Ishikawa (cell line): Measurements from ENCODE around the gene DLX5.

Experiments
- CEBPB ChIP-seq: IDR thresholded peaks from 2 replicates; pipeline ENCODE4 v1.6.1; 2012
- CREB1 ChIP-seq: IDR thresholded peaks from 2 replicates; pipeline ENCODE4 v1.6.1; 2012; ENCODE audit warnings: low read depth
- EGR1 ChIP-seq: IDR thresholded peaks from 2 replicates; pipeline ENCODE4 v1.6.1; 2012
- EP300 ChIP-seq: IDR thresholded peaks from 2 replicates; pipeline ENCODE4 v1.6.1; 2012; ENCODE audit warnings: borderline replicate concordance
- FOXM1 ChIP-seq: IDR thresholded peaks from 2 replicates; pipeline ENCODE4 v1.6.1; 2012; ENCODE audit warnings: low read depth, borderline replicate concordance
- NFIC ChIP-seq: IDR thresholded peaks from 2 replicates; pipeline ENCODE4 v1.6.1; 2012
- RAD21 ChIP-seq: IDR thresholded peaks from 2 replicates; pipeline ENCODE4 v1.6.1; 2012; ENCODE audit warnings: low read depth
- TAF1 ChIP-seq: IDR thresholded peaks from 2 replicates; pipeline ENCODE4 v1.6.1; 2012; ENCODE audit warnings: low read depth, mild to moderate bottlenecking
- TCF12 ChIP-seq: IDR thresholded peaks from 2 replicates; pipeline ENCODE4 v1.6.1; 2012; ENCODE audit warnings: low read depth
- TEAD4 ChIP-seq: IDR thresholded peaks from 2 replicates; pipeline ENCODE4 v1.6.1; 2012
- USF1 ChIP-seq: IDR thresholded peaks from 2 replicates; pipeline ENCODE4 v1.6.1; 2012
- YY1 ChIP-seq: IDR thresholded peaks from 2 replicates; pipeline ENCODE4 v1.6.1; 2012; ENCODE audit warnings: low read depth
- ZBTB7A ChIP-seq: IDR thresholded peaks from 2 replicates; pipeline ENCODE4 v1.6.1; 2012; ENCODE audit warnings: low read depth
- TF ChIP-seq, protein P1 (sequence below): IDR thresholded peaks from 2 replicates; pipeline ENCODE4 v1.6.1; 2012
- TF ChIP-seq, protein P2 (sequence below): IDR thresholded peaks from 2 replicates; pipeline ENCODE4 v1.6.1; 2012; ENCODE audit warnings: low read depth, mild to moderate bottlenecking

DLX5 gene

DNA sequence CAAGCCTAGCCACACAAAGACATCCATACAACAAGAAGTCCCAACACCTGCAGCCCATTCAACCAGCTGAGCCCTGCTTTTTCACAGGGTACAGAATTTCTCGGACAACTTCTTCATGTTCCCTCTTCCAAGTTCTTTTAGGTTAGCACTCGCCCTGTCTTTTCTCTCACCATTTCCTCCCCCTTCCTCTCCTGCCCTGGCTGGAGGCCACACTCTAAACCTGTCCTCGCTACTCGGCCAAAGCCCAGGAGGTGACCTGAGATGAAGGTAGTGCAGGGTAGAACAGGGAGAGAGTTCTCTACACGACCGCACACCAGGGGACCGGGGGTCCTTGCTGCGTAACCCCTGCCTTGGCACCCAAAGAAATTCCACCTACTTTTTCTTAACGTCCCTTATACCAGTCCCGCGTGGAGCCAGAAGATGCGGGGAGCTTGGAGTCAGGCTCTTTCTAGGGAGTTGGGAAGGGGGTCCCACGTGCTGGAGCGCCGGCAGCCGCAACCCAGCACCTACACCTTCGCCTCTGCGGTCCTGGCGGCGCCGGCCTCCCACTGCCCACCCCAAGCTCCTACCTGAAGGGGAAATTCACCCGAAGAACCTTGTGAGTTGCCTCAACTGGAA, 35.3 kb downstream of the DLX5 start:
- TF ChIP-seq CEBPB (no peak), YY1 (no peak), ZBTB7A (no peak), NFIC (no peak), EP300 (no peak), TEAD4 (no peak), TAF1 (no peak), FOXM1 (no peak), RAD21 (no peak), USF1 (no peak), TCF12 (no peak), CREB1 (no peak), EGR1 (no peak)
- TF ChIP-seq, protein P1, sequence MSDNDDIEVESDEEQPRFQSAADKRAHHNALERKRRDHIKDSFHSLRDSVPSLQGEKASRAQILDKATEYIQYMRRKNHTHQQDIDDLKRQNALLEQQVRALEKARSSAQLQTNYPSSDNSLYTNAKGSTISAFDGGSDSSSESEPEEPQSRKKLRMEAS: no peak
- TF ChIP-seq, protein P2, sequence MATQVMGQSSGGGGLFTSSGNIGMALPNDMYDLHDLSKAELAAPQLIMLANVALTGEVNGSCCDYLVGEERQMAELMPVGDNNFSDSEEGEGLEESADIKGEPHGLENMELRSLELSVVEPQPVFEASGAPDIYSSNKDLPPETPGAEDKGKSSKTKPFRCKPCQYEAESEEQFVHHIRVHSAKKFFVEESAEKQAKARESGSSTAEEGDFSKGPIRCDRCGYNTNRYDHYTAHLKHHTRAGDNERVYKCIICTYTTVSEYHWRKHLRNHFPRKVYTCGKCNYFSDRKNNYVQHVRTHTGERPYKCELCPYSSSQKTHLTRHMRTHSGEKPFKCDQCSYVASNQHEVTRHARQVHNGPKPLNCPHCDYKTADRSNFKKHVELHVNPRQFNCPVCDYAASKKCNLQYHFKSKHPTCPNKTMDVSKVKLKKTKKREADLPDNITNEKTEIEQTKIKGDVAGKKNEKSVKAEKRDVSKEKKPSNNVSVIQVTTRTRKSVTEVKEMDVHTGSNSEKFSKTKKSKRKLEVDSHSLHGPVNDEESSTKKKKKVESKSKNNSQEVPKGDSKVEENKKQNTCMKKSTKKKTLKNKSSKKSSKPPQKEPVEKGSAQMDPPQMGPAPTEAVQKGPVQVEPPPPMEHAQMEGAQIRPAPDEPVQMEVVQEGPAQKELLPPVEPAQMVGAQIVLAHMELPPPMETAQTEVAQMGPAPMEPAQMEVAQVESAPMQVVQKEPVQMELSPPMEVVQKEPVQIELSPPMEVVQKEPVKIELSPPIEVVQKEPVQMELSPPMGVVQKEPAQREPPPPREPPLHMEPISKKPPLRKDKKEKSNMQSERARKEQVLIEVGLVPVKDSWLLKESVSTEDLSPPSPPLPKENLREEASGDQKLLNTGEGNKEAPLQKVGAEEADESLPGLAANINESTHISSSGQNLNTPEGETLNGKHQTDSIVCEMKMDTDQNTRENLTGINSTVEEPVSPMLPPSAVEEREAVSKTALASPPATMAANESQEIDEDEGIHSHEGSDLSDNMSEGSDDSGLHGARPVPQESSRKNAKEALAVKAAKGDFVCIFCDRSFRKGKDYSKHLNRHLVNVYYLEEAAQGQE: no peak

DNA sequence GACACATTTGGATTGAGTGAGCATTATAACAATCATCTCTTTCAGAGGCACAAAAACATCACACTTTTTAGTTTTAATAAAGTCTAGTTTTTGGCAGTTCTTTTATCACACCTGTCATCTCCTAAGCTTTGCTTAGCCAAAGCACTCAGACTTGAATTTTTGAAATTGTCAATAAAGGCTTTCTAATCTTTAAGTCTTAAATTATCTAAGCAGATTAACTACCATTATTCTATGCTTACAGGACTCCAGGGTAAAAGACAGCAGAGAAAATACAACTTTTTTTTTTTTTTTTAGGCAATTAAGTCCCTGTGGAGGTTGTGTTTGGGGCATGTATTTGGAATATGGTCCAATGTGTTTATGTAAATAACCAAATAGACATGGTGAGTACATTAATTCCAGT, 36.9 kb downstream of the DLX5 start:
- no peak for TF ChIP-seq YY1
- TF ChIP-seq ZBTB7A: no peak
- TF ChIP-seq EP300: no peak
- no peak for TF ChIP-seq FOXM1
- TF ChIP-seq, protein P1: no peak
- no peak for TF ChIP-seq USF1
- TF ChIP-seq TEAD4: no peak

DNA sequence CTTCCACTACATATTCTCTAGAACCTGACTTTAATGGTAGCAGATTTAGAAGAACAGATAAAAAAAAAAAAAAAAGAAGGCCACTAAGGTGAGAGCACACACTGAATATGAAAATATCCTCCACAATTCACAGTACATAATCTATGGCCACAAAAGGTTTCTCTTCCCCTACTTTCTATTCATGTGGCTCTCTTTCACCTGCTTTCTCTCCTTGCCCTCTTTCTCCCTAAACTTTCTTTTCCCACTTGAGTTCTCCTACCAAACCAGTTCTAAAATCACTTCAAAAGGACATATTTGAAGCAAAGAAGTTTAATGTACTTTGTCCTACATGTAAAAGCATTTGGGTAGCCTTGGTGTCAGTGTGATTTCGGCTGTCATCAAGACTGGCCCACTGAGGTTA, 37.7 kb downstream of the DLX5 start:
- TF ChIP-seq TAF1 (no peak), RAD21 (no peak), FOXM1 (no peak)

DNA sequence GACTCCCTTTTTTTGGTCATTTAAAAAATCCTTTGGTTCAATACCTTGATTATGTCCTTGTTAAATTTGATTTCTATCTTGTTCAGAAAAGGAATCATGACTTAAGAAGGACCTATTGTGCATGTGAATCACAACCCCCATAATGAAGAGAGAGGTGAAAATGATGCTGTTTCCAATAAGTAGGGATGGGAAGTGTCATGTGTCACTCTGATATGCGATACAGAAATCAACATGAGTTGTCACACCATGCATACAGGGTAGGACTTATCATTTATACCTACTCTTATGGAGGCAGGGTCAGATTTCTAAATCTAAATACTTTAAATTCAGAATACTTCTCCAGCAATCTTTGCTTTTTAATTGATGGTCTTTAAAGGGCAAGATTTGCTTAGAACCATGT, 38.6 kb downstream of the DLX5 start:
- TF ChIP-seq CREB1 (no peak), TEAD4 (no peak), USF1 (no peak), YY1 (no peak), TAF1 (no peak), EGR1 (no peak)
- TF ChIP-seq, protein P2: no peak
- TF ChIP-seq, protein P1: no peak

DNA sequence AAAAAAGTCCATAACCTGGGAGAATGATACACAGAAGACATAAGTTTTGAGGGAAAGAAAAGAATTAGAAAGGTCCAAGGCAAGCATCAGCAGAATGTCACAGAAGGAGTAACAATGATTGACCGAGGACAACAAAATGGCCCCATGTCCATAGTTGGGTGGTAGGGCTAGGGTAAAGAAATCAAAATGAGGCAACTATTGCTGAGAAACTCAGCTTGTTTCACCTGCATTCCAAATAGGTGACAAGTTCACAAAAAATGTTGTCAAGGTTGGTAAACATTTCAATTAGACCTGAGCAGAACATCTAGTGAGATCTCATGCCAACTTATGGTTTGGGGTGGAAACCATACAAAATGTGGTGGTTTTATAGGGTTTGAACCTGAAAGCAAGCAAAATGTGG, 42.0 kb downstream of the DLX5 start:
- TF ChIP-seq FOXM1: no peak
- TF ChIP-seq, protein P1: no peak
- no peak for TF ChIP-seq EGR1
- TF ChIP-seq EP300: no peak

- TF ChIP-seq CREB1 (no peak), YY1 (no peak), FOXM1 (no peak), RAD21 (no peak), TEAD4 (no peak), EP300 (no peak), ZBTB7A (no peak), NFIC (no peak), TCF12 (no peak), EGR1 (no peak), CEBPB (no peak), USF1 (no peak), TAF1 (no peak)
- TF ChIP-seq, protein P2: no peak
- TF ChIP-seq, protein P1: no peak
Observed at GRCh38 chr7:96979551-96980276, 44.9 kb downstream of the DLX5 start.
